Activated CD4-positive, alpha-beta T cell treated with anti-CD3 and anti-CD28 coated beads, Interleukin-2, Interleukin-6, amounts not matched to agents 100 ng/mL and 50 ng/mL, durations not matched to agents 16 hours and 8 hours (primary cell): ENCODE measurements around the gene MGAT3.

ENCODE experiments used
- DNase-seq: peaks from one replicate; pipeline ENCODE4 v3.0.0-alpha.2; 2020

The MGAT3 gene

GRCh38 chr22:39534092-39534506 is 77.3 kb downstream of the MGAT3 start:
- no peak for DNase-seq

DNA sequence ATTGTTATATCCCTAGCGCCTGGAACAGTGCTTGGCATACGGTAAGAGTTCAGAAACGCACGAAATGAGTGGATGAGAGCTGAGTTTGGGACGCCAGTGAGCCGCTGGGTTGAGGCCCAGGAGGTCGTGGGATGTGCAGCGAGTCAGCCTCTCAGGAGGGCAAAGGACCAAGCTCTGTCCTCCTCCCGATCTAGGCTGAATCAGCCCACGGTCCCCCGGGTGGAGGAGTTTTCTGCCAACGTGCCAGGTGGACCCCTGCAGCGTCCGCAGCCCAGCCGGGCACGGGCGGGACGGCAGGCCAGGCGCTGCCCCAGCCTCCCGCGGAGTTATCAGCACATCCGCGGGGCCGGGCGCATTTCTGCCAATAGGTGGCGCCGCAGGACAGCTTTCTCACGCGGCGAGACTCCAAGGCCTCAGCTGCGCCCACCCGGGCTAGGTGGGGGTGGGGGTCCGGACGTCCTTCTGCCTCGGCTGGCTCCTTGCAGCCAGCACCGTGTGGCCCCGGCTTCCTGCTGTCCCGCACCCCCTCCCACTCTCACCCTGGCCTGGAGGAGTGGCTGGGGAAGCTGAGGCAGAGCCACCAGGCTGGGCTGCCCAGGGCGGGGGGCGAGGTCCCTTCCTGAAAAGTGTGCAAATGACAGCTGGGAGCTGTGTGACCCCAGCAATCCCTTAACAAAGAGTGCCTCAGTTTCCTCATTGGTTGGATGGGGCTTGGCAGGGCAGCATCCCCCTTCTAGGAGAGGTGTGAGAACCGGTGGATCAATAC is 78.0 kb downstream of the MGAT3 start:
- DNase-seq = peak; percentile 87

DNA sequence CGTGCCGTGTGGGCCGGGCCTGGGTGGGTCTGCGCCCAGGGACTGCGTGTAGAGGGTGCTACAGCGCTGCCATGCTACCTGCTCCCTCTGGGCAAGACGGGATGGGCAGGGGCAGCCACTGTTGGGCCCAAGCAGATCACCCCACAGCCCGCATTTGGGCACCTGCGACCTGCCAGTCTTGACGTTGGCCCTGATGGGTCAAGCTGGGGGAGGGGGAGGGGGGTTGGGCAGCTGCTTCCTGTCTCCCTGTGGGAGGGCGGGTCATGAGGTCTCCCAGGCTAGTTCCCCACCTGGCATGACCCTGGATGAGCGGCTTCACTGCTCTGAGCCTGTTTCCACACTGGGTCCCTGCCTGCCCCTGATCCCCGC is 78.5 kb downstream of the MGAT3 start:
- no peak for DNase-seq

GRCh38 chr22:39535831-39536449 is 79.1 kb downstream of the MGAT3 start:
- no peak for DNase-seq

DNA sequence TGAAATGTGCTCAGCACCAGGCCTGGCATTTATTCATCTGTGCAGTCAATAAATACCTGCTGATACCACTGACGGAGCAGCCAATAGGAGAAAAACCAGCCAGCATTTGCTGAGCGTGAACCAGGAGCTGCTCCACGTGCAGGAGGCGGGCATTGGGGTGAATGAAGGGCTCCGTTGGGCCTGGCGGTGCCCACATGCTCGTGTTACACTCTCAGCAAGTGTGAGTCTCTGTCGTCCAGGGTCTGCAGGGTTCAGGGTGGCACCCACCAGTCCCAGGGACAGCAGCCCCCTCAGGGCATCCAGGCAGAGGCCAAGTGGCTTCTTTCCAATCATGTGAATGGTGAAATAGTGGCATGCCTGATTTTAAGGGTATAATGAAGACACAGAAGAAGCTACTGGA is 79.9 kb downstream of the MGAT3 start:
- no peak for DNase-seq

GRCh38 chr22:39537975-39538374 is 81.2 kb downstream of the MGAT3 start:
- no peak for DNase-seq
